Hepatic stellate cell (primary cell): ENCODE data around the gene FOXP4.

Experiments
- DNase-seq: peaks from one replicate; pipeline ENCODE4 v3.0.0; 2011; ENCODE audit warnings: low spot score

FOXP4 gene

DNA sequence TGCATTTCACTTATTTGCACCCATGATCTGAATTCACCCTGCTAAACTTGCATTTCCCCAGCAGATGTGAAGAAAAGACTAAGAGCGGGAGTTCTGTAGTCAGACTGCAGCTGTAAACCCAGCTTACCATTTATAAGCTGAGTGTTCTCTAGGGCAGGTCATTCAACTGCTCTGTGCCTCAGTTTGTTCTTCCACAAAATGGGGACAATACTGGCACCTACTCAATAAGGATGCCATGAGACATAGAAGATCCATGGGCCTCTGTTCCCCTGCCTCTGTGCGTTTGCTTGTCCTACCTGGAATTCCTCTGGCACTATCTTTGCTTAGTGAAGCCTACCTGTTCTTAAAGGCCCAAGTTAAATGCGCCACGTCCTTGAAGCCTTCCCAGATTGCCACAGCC, 79.8 kb downstream of the FOXP4 start:
- DNase-seq: no peak

DNA sequence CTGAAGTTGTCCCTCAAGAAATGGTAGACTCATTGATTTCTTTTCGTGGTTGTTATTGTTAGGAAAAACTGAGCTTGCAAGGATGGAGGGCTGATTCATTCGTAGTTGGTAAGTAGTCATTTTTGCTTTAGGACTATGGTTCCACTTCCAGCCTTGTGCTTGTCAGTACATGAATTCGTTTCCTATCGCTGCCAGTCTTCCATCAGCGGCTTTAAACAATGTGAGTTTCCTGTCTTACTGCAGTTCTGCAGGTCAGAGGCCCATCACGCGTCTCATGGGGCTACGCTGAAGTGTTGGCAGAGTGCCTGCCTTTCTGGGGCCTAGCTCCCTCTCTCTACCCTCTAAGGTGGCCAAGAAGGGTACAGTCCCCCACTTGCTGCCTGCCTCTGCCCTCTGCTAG, 80.7 kb downstream of the FOXP4 start:
- DNase-seq: no peak

DNA sequence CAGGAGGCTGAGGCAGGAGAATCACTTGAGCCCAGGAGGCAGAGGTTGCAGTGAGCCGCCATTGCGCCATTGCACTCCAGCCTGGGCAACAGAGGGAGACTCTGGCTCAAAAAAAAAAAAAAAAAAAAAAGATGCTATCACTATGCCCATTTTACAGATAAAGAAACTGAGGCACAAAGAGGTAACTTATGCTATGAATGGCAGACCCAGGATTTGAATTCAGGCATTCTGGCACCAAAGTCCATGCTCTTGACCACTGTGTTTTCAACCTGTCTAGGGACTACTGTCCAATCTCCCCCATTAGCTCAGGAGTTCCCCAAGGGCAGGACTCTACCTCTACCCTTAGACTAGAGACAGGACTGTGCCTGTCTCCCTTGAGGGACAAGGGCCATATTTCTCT, 82.9 kb downstream of the FOXP4 start:
- DNase-seq: no peak

DNA sequence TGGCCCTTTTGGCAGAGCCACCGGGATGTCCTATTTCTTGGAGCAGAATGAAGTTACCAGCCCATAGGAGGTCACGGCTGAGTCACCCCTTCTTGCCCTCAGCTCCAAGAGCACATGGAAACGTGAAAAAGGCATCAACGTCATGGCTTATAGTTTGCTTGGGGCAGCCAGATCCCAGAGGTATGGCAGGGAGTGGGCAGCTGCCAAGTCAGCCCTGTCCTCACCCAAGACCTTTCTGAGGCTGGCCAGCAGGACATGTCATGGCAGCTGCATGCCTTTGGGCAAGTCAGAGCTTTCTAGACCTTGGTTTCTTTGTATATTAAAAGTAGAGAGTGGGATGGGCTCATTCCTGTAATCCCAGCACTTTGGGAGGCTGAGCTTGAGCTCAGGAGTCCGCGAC, 83.9 kb downstream of the FOXP4 start:
- DNase-seq: no peak

DNA sequence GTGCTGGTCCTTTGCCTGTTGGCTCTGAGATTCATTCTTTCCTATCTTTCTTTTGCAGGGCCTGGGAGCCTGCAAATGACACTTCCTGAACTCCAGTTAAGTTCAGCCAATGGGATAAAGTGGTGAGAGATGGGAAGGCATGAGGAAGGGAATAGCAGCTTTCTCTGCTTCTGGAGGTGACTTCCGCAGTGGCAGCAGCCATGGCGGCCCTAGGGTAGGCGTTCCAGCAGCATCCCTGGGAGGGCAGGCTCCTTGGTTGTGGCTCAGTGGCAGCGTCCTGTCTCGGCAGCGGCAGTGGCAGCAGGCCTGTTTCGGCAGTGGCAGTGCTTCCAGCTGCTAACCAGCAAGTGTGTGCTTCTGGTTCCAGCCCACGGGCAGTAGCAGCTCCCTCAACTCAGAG, 84.8 kb downstream of the FOXP4 start:
- no peak for DNase-seq

DNA sequence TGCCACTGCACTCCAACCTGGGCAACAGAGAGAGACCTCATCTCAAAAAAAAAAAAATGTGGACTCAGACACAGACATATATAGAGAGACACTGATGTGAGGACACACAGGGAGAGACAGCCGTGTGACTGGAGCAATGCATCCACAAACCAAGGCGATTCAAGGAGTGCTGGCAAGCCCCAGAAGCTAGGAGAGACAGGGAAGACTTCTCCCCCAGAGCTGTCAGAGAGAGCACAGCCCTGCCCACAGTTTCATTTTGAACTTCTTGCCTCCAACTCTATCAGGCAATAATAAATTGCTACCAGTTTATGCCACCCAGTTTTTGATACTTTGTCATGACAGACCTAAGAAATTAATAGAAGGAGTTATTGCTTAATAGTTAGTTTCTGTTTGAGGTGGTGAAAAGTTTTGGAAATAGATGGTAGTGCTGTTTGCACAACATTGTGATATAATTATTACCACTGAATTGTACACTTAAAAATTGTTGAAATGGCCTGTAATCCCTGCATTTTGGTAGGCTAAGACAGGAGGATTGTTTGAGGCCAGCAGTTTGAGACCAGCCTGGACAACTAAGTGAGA, 87.0 kb downstream of the FOXP4 start:
- DNase-seq: no peak

DNA sequence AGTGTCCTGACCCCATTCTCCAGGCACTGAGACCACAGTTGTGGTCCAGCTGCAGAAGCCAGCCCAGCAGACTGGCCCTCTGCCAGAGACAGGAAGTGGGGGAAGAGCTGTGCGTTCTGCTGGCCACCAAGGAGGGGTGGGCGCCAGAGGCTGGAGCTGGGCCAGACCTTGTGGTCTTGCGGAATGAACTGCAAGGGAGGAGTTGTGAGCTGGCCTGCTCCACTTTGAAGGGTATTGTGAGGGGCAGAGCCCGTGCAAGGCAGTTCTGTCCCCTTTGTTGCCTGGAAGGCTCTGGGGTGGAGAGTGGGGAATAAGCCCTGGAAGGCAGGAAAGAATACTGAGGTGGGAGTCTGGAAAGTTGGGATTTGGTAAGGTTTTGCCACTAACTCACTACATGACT, 88.5 kb downstream of the FOXP4 start:
- no peak for DNase-seq

DNA sequence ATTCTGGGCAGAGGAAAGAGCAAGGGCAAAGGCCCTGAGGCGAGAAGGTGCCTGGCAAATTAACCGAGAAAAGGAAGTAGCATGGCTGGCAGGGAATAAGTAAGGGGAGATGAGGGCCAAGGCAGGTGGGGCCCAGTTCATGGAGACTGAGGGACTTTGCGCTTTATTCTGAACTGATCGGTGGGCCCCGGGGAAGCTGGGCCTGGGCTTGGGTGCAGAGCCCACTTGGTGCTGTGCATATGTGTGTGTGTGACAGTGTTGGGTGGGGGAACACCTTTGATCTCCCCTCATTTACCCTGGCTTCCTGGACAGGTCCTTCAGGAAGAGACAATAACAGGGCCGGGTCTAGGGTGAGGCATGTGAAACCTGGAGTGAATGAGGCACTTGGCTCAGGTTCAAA, 89.2 kb downstream of the FOXP4 start:
- no peak for DNase-seq

DNA sequence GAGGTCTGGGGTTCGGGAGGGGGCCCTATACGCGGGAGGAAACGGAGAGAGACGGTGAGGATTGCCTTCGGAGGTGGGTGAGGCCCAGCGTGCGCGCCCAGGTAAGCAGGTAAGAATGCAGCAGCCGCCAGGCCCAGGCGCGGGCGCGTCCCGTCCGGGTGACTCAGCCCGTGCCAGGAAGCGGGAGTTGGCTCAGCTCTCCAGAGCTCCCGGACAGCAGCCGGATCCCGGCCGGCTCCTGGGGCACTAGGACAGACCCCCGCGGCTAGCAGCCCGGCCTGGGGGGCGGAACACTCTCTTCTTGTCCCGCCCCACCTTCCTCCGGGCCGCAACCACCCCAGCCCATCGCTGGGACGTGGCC, 90.6 kb downstream of the FOXP4 start:
- DNase-seq: no peak

DNA sequence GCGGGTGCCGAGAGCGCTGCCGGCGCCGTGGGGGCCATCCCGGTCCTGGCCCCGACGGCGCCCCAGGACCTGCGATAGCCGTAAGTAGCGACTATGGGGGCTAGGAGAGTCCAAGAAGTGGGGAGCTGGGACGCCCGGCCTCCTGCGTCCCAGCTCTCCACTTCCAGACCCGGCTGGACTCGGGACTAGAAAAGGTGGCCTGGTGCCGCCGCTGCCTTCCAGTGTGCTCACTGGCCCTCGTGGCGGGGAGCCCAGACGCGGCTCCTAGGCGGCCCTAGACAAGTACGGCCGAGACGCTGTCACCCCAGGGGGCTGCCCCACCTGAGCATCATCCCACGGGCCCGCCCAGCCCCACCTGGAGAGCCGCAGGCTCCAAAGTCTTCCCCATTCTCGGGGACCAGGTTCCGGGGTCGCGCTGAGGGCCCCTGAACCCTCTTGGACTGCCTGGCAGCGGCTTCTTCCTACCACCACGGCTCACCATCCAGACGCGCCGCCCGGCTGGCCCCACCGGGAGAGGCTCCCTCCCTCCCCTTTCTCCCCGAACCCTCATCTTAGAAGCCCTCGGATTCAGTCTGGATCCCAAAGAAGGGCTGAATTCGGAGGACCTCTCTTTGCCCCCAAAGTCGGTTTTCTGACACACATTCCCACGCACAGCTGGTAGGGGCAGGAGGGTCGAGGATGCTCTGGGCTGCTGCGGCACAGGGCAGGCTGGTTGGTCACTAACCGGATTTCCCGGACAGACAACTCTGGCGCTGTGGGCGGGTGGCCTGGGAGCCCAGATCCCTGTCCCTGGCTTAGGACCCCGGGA, 91.2 kb downstream of the FOXP4 start:
- DNase-seq: no peak

DNA sequence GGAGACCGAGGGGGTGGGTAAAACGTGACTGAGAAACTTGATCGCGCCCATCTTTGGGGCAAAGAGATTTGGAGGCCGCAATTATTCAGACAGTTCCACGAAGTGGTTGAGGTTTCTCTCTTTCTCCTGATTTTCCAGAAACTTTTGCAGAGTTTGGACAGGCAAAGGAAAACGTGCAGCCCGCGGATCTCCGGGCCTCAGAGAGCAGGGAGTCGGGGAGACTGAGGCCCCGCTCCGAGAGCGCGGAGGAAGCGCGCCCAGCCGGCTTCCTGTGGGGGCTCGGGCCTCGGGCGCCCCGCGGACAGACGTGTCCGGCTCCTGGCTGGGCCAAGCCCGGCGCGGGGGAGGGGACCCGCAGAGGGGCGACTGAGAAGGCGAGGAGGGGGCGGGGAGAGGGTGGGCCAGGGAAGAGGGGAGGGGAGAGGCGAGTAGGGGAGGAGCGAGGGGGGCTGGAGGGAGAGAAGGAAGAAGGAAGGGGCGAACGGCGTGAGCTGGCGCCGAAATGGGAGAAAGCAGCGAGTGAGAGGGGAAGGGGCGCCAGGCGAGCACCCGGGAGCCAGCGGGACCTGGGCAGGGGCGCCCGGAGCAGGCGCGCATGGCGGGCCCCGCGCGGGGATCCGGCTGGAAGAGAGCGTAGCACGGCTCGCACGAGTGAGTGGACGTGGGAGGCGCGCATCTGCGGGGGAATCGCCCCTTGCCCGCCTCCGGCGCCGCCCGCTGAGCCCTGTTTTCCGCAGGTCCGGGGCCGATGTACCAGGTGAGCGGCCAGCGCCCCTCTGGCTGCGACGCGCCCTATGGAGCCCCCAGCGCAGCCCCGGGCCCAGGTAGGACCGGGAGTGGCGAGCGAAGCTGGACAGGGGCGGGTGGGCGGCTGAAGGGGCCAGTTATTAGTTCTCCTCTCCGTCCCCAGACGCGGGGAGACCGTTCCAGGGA, 92.1 kb downstream of the FOXP4 start, which contains the start of gene MDFI:
Gene MDFI (plus strand): TSS at position 467 of the 933 bp plus-strand sequence. CDS start 282 bp downstream, at position 749.
- no peak for DNase-seq

DNA sequence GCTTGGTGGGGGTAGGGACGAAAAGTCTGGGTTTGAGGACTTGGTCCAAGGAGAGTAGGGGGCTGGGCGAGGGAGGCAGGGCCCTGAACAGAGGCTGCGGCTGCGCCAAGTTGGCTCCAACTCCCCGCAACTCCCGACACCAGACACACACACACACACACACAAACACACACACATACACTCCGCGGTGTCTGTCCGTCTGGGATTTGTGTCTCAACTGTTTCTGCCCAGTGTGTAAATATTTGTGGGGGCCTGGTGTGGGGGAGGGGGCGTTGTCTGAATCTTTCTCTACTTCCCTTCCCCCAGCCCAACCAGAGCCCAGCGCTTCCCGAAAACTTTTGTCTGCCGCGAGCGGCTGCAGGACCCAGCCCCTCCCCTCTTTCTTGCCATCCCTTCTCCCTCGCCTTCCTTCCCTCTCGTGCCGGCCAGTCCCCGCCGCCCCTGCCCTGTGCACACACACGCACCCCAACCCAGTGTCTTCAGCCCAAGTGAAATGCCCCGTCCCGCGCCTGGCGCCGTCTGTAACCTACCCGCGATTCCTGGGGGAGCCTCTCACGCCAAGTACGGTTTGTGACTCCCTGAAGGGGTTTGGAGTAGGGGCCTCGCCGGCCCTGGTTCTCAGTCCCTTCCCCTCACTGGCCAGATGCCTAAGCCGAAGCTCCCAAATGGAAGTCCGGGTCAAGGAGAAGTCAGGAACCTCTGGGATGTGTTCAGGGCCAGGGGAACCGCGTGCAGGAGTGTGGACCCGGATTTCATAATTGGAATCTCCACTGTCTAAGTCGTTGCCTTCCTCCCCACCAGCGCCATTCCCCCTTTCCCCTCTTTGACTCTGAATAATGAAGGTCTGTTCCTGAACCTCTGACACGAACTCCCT, 93.0 kb downstream of the FOXP4 start:
- no peak for DNase-seq

DNA sequence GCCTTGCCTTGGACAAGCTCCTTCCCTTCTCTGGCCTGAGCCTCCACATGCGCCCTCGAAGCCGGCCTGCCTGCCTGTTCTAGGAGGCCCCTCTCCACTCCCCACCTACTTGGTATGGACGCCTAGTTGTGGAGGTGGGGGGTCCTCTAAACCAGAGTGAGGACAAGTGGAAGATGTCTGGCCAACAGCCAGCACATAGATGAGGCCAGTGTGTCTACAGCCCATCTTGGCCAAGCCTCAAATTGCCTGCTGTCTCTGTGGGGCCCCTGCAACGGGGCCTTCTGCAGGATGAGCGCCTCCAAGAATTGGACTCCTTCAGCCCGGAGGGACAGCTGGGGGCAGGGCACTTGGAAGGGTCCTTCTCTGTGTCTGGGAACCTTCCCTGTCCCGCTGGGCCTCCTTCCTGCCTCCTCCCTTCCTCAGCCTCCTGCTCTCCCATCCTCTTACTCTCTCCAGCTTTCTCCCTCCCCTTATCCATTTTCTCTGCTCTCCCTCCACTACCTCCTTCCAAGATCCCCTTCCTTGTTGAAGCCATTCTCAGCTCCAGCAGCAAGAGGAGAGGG, 93.7 kb downstream of the FOXP4 start:
- DNase-seq: no peak

DNA sequence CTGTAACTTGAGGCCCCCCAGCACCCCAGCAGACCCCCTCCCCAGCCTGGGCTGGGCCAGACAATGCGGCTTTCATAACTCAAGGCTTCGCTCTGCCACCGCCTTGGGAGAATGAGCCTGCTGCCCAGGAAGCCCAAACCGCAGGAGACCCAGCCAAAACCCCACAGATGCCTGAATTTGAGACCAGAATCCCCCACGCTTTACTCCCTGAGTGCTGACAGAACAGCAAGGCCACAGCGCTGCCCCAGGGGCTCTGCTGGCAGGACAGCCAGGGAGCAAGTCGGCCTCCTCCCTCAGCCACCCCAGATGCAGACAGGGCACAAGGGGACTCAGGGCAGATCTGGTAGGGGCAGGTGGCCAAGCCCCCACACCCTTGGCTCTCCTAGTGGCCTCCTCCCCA, 94.2 kb downstream of the FOXP4 start:
- no peak for DNase-seq

DNA sequence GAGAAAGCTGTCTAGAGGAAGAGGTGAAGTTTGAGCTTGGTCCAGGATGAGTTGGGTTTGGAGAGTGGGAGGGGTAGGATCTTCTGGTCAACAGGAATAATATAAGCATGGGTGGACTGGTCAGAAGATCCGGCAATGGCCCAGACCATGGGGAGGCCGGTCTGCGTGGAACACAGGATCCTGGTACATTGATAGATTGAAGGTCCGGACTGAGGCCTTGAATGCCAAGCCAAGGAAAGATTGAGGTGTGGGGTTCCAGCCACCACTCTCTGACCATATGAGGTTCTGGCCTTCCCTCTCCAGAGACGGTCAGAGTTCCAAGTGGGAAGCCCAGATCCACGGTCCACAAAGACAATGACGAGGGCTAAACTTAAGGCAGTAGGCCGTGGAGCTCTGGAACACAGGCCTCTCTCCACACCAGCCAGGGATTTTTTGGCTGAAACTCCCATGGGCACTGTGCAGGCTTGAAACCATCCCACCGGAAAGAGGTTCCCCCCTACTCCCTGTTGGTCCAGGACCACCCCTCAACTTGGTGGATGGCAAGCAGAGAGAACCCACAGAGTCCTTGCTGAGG, 95.3 kb downstream of the FOXP4 start:
- no peak for DNase-seq

DNA sequence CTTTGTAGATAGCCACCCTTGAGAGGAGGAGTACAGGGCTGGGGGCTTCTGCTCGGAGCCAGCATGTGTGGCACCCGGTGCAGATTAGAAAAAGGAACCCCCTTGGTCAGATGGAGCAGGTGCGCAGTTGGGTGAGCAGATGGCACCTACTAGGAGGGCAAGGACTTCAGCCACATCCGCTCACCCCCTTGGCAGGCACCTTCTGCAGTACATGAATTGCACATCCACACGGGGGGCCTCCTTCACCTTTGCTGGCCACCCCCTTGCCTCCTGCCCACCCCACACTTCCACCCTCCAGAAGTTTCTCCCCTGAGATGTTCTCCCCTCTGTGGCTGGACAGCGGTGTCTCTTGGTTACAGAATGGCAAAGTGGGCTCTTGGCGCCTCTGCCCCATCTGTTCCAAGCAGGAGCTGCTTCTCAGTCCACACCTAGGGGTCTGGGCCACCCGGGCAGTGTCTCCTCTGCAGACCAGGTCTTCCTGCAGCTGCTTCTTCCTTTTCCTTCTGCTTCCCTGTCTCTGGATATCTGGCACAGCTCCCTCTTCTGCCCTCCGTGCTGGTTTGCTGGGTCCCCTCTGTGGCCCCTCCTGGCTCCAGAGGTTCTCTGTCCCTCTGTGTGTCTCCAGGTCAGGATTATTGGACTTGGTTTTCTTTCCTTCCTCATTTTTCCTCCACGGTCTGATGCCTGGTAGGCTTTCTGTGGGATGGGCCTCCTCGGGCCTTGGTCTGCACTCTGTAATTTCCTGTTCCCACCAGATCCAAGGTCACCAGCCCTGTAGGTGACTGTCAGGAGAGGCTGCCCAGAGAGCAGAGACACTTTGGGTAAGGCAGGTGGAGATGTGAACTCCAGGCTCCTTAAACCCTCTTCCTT, 96.1 kb downstream of the FOXP4 start:
- DNase-seq: no peak

DNA sequence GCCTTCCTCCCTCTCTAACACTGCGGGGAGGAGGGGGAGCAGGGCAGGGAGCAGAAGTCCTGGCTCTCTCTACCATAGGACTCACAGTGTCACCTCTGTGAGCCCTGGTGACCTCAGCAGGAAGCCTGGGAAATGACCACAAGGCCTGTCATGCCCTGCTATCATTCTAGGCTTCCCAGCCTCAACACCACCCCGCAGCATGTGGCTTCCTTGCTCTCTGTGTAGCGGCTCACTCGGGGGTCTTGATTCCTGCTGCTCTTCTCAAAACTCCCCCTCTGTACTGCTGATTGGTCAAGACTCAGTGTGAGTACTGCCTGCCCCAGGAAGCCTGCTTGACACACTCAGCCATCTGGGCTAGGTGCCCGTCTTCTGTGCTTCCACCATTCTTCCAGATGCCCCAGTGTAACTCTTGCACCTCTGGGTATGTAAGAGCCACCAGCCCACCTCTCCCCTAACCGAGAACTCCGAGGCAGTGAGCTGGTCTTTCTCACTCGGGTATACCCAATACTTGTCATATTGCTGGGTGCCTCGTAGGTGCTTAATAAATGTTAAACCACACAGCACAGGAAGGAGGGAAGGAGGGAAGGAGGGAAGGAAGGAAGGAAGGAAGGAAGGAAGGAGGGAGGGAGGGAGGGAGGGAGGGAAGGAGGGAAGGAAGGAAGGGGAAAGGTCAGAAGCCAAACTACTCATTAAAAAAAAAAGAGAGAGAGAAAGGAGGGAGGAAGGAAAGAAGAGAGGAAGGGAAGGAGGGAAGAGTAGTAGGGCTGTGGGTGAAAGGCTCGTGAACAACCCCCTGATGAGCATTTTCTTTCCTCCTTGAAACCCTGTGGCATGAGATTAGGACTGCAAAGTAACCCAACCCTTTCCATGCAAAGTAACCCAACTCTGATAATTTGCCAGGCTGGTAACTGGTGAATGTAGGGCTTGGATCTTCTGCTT, 97.0 kb downstream of the FOXP4 start:
- no peak for DNase-seq

DNA sequence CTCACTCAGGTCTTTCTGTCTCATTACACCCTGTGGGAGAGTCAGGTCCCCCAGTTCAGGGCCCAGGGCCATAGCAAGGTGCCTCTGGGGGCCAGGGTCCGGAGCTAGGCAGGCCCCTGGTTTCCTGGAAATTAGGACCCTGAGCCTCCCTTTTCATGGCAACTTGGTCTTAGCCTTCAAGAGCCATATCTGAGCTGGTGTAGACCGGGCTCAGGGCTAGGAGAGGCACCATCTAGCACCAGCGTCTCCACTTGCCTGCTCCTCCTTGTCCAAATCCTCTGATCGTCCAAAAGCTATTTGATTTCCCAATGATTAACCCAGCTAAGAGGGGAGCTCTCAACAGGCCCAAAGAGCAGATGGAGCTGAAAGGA, 97.7 kb downstream of the FOXP4 start:
- DNase-seq: no peak

DNA sequence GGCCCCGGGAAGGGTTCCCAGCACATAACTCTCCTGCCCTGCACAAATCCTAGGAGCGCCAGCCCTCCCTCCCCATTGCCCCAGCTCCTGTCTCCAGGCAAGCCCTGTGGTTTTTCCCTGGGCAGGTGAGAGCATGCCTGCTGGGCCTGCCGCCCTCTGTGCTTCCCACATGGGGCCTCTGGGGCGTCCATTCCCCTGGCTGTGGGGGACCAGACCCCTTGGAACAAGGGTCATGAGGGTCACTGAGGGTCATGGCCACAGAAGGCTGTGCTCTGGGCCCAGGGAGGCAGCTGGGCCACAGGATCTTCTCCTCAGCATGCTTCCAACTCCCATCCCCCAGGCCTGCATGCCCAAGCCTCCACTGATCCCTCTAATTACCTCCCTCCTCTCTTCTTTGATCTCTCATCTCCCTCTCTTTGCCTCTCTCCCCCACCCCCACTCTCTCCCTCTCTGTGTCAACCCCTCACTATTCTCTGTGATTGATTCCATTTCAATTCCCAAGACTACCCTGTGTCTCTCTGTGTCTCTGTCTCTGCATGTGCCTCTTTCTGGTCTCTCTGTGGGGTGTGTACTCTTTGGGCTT, 98.2 kb downstream of the FOXP4 start:
- no peak for DNase-seq
